ENCODE data around the gene TIMP2. TPM values are rescaled to one million over a fixed set of nuclear protein-coding genes. Genes with fewer than 3 reads are reported as not detected.

The TIMP2 gene
- total and polyA plus RNA-seq, 2 of the 13 experiments (the other 11 are each of a cell fraction or from before 2014, with no cell fraction given): 3.8 to 8.5 TPM

DNA sequence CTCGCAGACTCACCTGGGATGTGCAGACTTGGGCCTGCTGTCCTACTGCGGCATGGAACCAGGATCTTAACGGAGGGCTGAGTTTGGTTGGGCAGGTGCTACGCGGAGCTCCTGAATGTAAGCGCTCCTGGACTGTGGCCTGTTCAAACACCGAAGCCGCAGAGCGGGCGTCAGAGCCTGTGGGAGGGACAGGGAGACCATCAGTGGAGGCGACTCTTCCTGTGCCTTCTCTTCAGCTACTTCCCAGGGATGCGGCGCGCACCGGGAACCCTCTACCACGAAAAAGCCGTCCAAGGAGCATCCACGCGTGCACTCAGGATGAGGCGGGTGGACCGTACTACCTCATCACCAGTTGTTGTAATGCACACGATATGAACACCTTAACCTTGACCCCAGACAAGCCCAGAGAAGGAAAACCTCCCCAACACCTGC is 86.6 kb downstream of the TIMP2 start (continued):
- TF ChIP-seq GATAD1 (CRISPR knock-in tag; IDR thresholded peaks at IDR 0.05) (no peak; the same call in 1 of the 2 replicates), ZNF329 (CRISPR knock-in tag; IDR thresholded peaks at IDR 0.05; ENCODE audit: low read depth) (no peak), ZNF337 (CRISPR knock-in tag; IDR thresholded peaks at IDR 0.05; ENCODE audit: borderline replicate concordance, low read depth) (no peak), ZKSCAN5 (CRISPR knock-in tag; IDR thresholded peaks at IDR 0.05) (no peak), SSRP1 (CRISPR knock-in tag; IDR thresholded peaks at IDR 0.05) (no peak), SUZ12 (IDR thresholded peaks at IDR 0.05; ENCODE audit: low read depth, low read length) (no peak), DNMT3B (CRISPR knock-in tag; conservative IDR thresholded peaks at IDR 0.05) (no peak), ZNF484 (CRISPR knock-in tag; IDR thresholded peaks at IDR 0.05; ENCODE audit: borderline replicate concordance, low read depth) (no peak), FLYWCH1 (CRISPR knock-in tag; IDR thresholded peaks at IDR 0.05) (no peak), IRF2 (CRISPR knock-in tag; IDR thresholded peaks at IDR 0.05) (no peak), ZSCAN31 (CRISPR knock-in tag; IDR thresholded peaks at IDR 0.05; ENCODE audit: low read depth) (no peak), ZNF878 (CRISPR knock-in tag; IDR thresholded peaks at IDR 0.05) (no peak), ZNF780A (CRISPR knock-in tag; IDR thresholded peaks at IDR 0.05) (no peak), DPF2 (CRISPR knock-in tag; IDR thresholded peaks at IDR 0.05; ENCODE audit: borderline replicate concordance, low read depth) (no peak), NR2F6 (IDR thresholded peaks at IDR 0.05) (0 out of 2 replicates have a peak, but pooled peaks have one; percentile 16), NR2F6 (CRISPR knock-in tag; IDR thresholded peaks at IDR 0.05) (no peak), PHF20 (CRISPR knock-in tag; IDR thresholded peaks at IDR 0.05) (0 out of 2 replicates have a peak, but pooled peaks have one; percentile 16), ZNF556 (CRISPR knock-in tag; IDR thresholded peaks at IDR 0.05; ENCODE audit: borderline replicate concordance) (no peak), TRIM24 (CRISPR knock-in tag; IDR thresholded peaks at IDR 0.05) (no peak)
- TF ChIP-seq, protein P1, sequence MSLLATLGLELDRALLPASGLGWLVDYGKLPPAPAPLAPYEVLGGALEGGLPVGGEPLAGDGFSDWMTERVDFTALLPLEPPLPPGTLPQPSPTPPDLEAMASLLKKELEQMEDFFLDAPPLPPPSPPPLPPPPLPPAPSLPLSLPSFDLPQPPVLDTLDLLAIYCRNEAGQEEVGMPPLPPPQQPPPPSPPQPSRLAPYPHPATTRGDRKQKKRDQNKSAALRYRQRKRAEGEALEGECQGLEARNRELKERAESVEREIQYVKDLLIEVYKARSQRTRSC (CRISPR knock-in tag; IDR thresholded peaks at IDR 0.05; ENCODE audit: low read depth): no peak
- TF ChIP-seq, protein P2, sequence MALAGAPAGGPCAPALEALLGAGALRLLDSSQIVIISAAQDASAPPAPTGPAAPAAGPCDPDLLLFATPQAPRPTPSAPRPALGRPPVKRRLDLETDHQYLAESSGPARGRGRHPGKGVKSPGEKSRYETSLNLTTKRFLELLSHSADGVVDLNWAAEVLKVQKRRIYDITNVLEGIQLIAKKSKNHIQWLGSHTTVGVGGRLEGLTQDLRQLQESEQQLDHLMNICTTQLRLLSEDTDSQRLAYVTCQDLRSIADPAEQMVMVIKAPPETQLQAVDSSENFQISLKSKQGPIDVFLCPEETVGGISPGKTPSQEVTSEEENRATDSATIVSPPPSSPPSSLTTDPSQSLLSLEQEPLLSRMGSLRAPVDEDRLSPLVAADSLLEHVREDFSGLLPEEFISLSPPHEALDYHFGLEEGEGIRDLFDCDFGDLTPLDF (CRISPR knock-in tag; IDR thresholded peaks at IDR 0.05): no peak
- TF ChIP-seq, protein P3, sequence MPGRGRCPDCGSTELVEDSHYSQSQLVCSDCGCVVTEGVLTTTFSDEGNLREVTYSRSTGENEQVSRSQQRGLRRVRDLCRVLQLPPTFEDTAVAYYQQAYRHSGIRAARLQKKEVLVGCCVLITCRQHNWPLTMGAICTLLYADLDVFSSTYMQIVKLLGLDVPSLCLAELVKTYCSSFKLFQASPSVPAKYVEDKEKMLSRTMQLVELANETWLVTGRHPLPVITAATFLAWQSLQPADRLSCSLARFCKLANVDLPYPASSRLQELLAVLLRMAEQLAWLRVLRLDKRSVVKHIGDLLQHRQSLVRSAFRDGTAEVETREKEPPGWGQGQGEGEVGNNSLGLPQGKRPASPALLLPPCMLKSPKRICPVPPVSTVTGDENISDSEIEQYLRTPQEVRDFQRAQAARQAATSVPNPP (CRISPR knock-in tag; IDR thresholded peaks at IDR 0.05): no peak
- TF ChIP-seq, protein P4, sequence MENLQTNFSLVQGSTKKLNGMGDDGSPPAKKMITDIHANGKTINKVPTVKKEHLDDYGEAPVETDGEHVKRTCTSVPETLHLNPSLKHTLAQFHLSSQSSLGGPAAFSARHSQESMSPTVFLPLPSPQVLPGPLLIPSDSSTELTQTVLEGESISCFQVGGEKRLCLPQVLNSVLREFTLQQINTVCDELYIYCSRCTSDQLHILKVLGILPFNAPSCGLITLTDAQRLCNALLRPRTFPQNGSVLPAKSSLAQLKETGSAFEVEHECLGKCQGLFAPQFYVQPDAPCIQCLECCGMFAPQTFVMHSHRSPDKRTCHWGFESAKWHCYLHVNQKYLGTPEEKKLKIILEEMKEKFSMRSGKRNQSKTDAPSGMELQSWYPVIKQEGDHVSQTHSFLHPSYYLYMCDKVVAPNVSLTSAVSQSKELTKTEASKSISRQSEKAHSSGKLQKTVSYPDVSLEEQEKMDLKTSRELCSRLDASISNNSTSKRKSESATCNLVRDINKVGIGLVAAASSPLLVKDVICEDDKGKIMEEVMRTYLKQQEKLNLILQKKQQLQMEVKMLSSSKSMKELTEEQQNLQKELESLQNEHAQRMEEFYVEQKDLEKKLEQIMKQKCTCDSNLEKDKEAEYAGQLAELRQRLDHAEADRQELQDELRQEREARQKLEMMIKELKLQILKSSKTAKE (CRISPR knock-in tag; IDR thresholded peaks at IDR 0.05; ENCODE audit: borderline replicate concordance): no peak
- TF ChIP-seq, protein P5, sequence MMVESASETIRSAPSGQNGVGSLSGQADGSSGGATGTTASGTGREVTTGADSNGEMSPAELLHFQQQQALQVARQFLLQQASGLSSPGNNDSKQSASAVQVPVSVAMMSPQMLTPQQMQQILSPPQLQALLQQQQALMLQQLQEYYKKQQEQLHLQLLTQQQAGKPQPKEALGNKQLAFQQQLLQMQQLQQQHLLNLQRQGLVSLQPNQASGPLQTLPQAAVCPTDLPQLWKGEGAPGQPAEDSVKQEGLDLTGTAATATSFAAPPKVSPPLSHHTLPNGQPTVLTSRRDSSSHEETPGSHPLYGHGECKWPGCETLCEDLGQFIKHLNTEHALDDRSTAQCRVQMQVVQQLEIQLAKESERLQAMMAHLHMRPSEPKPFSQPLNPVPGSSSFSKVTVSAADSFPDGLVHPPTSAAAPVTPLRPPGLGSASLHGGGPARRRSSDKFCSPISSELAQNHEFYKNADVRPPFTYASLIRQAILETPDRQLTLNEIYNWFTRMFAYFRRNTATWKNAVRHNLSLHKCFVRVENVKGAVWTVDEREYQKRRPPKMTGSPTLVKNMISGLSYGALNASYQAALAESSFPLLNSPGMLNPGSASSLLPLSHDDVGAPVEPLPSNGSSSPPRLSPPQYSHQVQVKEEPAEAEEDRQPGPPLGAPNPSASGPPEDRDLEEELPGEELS (CRISPR knock-in tag; IDR thresholded peaks at IDR 0.05): no peak
